HFF-Myc (cell line): ENCODE data around the gene SORT1.
"Not testable (repeated sequence)": the region's sequence is repeated elsewhere in the genome, so short reads cannot be mapped to it uniquely, and the experiment has no call there.

Experiments
- DNase-seq: peaks from one replicate; pipeline ENCODE4 v3.0.0-alpha.2; 2011; ENCODE audit warnings: low read depth; ENCODE audit errors: extremely low read depth
- H3K4me3 ChIP-seq: replicated peaks from 2 replicates; pipeline ENCODE4 v1.5.1; 2011; ENCODE audit warnings: low read depth, mild to moderate bottlenecking, control low read depth, low read length
- CTCF ChIP-seq: IDR thresholded peaks from 2 replicates; pipeline ENCODE4 v1.5.1; 2012; ENCODE audit warnings: mild to moderate bottlenecking, low read depth, low read length, control low read depth; ENCODE audit errors: missing control alignments

SORT1 gene

GRCh38 chr1:109379907-109380306 lies 17.8 kb downstream of the SORT1 start:
- DNase-seq = no peak
- H3K4me3 ChIP-seq = no peak overlapping the region
- TF ChIP-seq CTCF = no peak

- TF ChIP-seq CTCF = no peak
- no peak for DNase-seq
- H3K4me3 ChIP-seq = no peak overlapping the region
Observed at GRCh38 chr1:109379422-109379821, 18.3 kb downstream of the SORT1 start.

GRCh38 chr1:109377698-109378097 lies 20.0 kb downstream of the SORT1 start:
- no peak overlapping the region for H3K4me3 ChIP-seq
- TF ChIP-seq CTCF = no peak
- no peak for DNase-seq

- not testable (repeated sequence) for H3K4me3 ChIP-seq, DNase-seq
Observed at GRCh38 chr1:109373696-109374095, 24.0 kb downstream of the SORT1 start.

GRCh38 chr1:109373126-109373525 lies 24.6 kb downstream of the SORT1 start:
- no peak overlapping the region for H3K4me3 ChIP-seq
- DNase-seq = no peak
- no peak for TF ChIP-seq CTCF

- DNase-seq = no peak
- no peak overlapping the region for H3K4me3 ChIP-seq
- TF ChIP-seq CTCF = no peak
Observed at GRCh38 chr1:109372281-109372680, 25.4 kb downstream of the SORT1 start.

- H3K4me3 ChIP-seq = peak overlapping the region; percentile 6; the same call in 1 of the 2 replicates
- no peak for TF ChIP-seq CTCF
- no peak for DNase-seq
Observed at GRCh38 chr1:109371341-109371739, 26.4 kb downstream of the SORT1 start.
